ENCODE data around the gene PLPPR1.

GRCh38 chr9:101226161-101226560 lies 197.6 kb downstream of the PLPPR1 start:
- TF ChIP-seq CTCF (IDR thresholded peaks at IDR 0.05; ENCODE audit: insufficient read depth, low read length, poor library complexity, severe bottlenecking) (no peak), EZH2phosphoT487 (conservative IDR thresholded peaks at IDR 0.05; ENCODE audit: low read length) (no peak)

Measured in SU-DHL-6 (cell line).